HCT116 (cell line): ENCODE measurements around the gene RNF13. TPM values are rescaled to one million over a fixed set of nuclear protein-coding genes. Genes with fewer than 3 reads are reported as not detected.

ENCODE experiments used
- ATAC-seq: fragments of 200-7000 bp; cut with Tn5 transposase; 2 replicates; pipeline ENCODE4 v1.9.1; 2020; ENCODE audit warnings: mild to moderate bottlenecking, moderate library complexity
- BruUV-seq: library from RNA; stranded (reverse); fragments of 400-500 nt; replicated peaks from 2 replicates; lab custom pipeline; 2021; lab: Mats Ljungman, UMichigan
- CTCF ChIA-PET: fragments of 300-600 bp; sonication (Branson Sonifier 250); formaldehyde crosslinking; loops from one replicate; lab custom pipeline; 2021; ENCODE audit warnings: antibody characterized with exemption; lab: Charles Lee
- POLR2A ChIA-PET: fragments of 300-600, 350-600 bp; sonication (Branson Sonifier 250); formaldehyde crosslinking; loops from one replicate; lab custom pipeline; 2021; ENCODE audit warnings: antibody characterized with exemption; lab: Charles Lee
- RAD21 ChIA-PET, 2 experiments: fragments of 300-600 bp; sonication (Branson Sonifier 250); formaldehyde crosslinking; loops; one replicate each; lab custom pipeline; 2023; ENCODE audit warnings: low total read pairs in 2 of 2; ENCODE audit not compliant: uncharacterized antibody in 2 of 2, unreplicated experiment in 2 of 2, low non-redundant PET in 1 of 2; lab: Charles Lee
- DNase-seq: peaks from one replicate; pipeline ENCODE4 v3.0.0-alpha.2; 2010; ENCODE audit warnings: low read depth, low spot score
- H2AFZ ChIP-seq: fragments of 200-600 bp; shearing (Covaris generic), sonication (generic); 2 replicates; pipeline ENCODE4 v1.6.1; 2017; ENCODE audit warnings: low read depth, mixed run types, mixed read lengths, antibody characterized with exemption, low read length; ENCODE audit not compliant: poor library complexity, severe bottlenecking
- H3K27ac ChIP-seq: 2 replicates; pipeline ENCODE4 v1.5.1; 2012; ENCODE audit warnings: low read depth, low read length
- H3K27me3 ChIP-seq: fragments of 200-600 bp; sonication (generic); 2 replicates; pipeline ENCODE4 v1.6.1; 2016; ENCODE audit warnings: mixed run types, low read length, mixed read lengths; ENCODE audit not compliant: insufficient read depth
- H3K36me3 ChIP-seq, 2 experiments: fragments of 200-500 bp in 1 of 2; fragments of 200-600 bp in 1 of 2; sonication (Bioruptor generic) in 1 of 2; sonication (generic) in 1 of 2; 2 replicates each; pipeline versions ENCODE4 v1.5.1 to v1.6.1; 2014 to 2016; ENCODE audit warnings: low read length in 2 of 2, inconsistent platforms in 1 of 2, mixed read lengths in 1 of 2, mixed run types in 1 of 2; ENCODE audit not compliant: insufficient read depth in 2 of 2, control insufficient read depth in 1 of 2
- H3K4me1 ChIP-seq, 2 experiments: fragments of 200-600 bp in 1 of 2; sonication (generic) in 1 of 2; 2 replicates each; pipeline versions ENCODE4 v1.5.1 to v1.6.1; 2012 to 2017; ENCODE audit warnings: low read length in 2 of 2, inconsistent platforms in 1 of 2, mild to moderate bottlenecking in 1 of 2, mixed read lengths in 1 of 2, mixed run types in 1 of 2, moderate library complexity in 1 of 2; ENCODE audit not compliant: insufficient read depth in 2 of 2, control insufficient read depth in 1 of 2
- H3K4me2 ChIP-seq: fragments of 200-600 bp; sonication (generic); 2 replicates; pipeline ENCODE4 v1.6.1; 2017; ENCODE audit warnings: mixed run types, low read length, mixed read lengths
- H3K4me3 ChIP-seq, 2 experiments: fragments of 200-600 bp in 1 of 2; sonication (generic) in 1 of 2; replicated peaks in 1 of 2; 2 replicates each; pipeline ENCODE4 v1.5.1; 2011 to 2016; ENCODE audit warnings: low read length in 2 of 2, control low read depth in 1 of 2, low read depth in 1 of 2, mild to moderate bottlenecking in 1 of 2, mixed read lengths in 1 of 2, mixed run types in 1 of 2
- H3K79me2 ChIP-seq: fragments of 200-600 bp; sonication (generic); 2 replicates; pipeline ENCODE4 v1.6.1; 2017; ENCODE audit warnings: mild to moderate bottlenecking, mixed run types, low read length, moderate library complexity, mixed read lengths; ENCODE audit not compliant: insufficient read depth
- H3K9ac ChIP-seq: fragments of 200-600 bp; sonication (generic); 2 replicates; pipeline ENCODE4 v1.6.1; 2016; ENCODE audit warnings: low read length, mixed read lengths
- H3K9me2 ChIP-seq: fragments of 200-600 bp; sonication (generic), shearing (Covaris generic); 2 replicates; pipeline ENCODE4 v1.6.1; 2017; ENCODE audit warnings: mixed run types, mild to moderate bottlenecking, moderate library complexity; ENCODE audit not compliant: insufficient read depth
- H3K9me3 ChIP-seq, 2 experiments: fragments of 200-500 bp in 1 of 2; fragments of 200-600 bp in 1 of 2; sonication (Bioruptor generic) in 1 of 2; sonication (generic) in 1 of 2; 2 replicates each; pipeline ENCODE4 v1.6.1; 2014 to 2017; ENCODE audit warnings: low read length in 2 of 2, mixed read lengths in 2 of 2, inconsistent platforms in 1 of 2, low read depth in 1 of 2, mild to moderate bottlenecking in 1 of 2, mixed run types in 1 of 2, moderate library complexity in 1 of 2; ENCODE audit not compliant: control insufficient read depth in 1 of 2, insufficient read depth in 1 of 2
- H4K20me1 ChIP-seq: fragments of 200-600 bp; sonication (generic), shearing (Covaris generic); 2 replicates; pipeline ENCODE4 v1.6.1; 2017; ENCODE audit warnings: mixed run types, mild to moderate bottlenecking, moderate library complexity; ENCODE audit not compliant: insufficient read depth
- CEBPB ChIP-seq: IDR thresholded peaks from 2 replicates; pipeline ENCODE4 v1.6.1; 2012; ENCODE audit warnings: low read depth
- EZH2phosphoT487 ChIP-seq: fragments of 200-600 bp; IDR thresholded peaks from 2 replicates; pipeline ENCODE4 v1.6.1; 2018; ENCODE audit warnings: antibody characterized with exemption, borderline replicate concordance
- FOSL1 ChIP-seq: IDR thresholded peaks from 2 replicates; pipeline ENCODE4 v1.6.1; 2012; ENCODE audit warnings: low read depth
- REST ChIP-seq: IDR thresholded peaks from 2 replicates; pipeline ENCODE4 v1.6.1; 2012; ENCODE audit warnings: low read depth
- SP1 ChIP-seq: IDR thresholded peaks from 2 replicates; pipeline ENCODE4 v1.6.1; 2012; ENCODE audit warnings: low read depth
- ZBTB33 ChIP-seq: IDR thresholded peaks from 2 replicates; pipeline ENCODE4 v1.6.1; 2011; ENCODE audit warnings: mild to moderate bottlenecking, low read length, moderate library complexity; ENCODE audit not compliant: insufficient replicate concordance; ENCODE audit errors: extremely low read depth
- intact Hi-C: fragments of 100-400 bp; cut with micrococcal nuclease; formaldehyde crosslinking; loops from 2 replicates; pipeline ENCODE4 v1.10.0; 2022
- total RNA-seq: library from RNA; stranded (reverse); gene quantifications from one replicate; pipeline ENCODE4 v1.2.1, GENCODE V29; 2021; ENCODE audit not compliant: unreplicated experiment

RNF13 gene
- total RNA-seq, 1 experiment from 2014 or later = 39.9 TPM

- no peak for TF ChIP-seq REST
- no peak for TF ChIP-seq CEBPB
- TF ChIP-seq, all 23 proteins: peak for 0
Observed at GRCh38 chr3:149848238-149848637, 35.2 kb downstream of the RNF13 start (continued).

- RAD21 ChIA-PET = no interaction called here
Observed at GRCh38 chr3:149848688-149849087, 35.7 kb downstream of the RNF13 start.

More at GRCh38 chr3:149848688-149849087, 35.7 kb downstream of the RNF13 start:
- DNase-seq = no peak
- Histone ChIP-seq H3K36me3 (no peaks in the 10 kb centered on the region), H3K27ac (no peak overlapping the region), H3K9me2 (no peaks in the 10 kb centered on the region), H3K79me2 (peaks cover 26% of the 10 kb centered on the region), H3K4me1 (no peaks in the 10 kb centered on the region), H3K27me3 (no peaks in the 10 kb centered on the region), H3K4me3 (no peak overlapping the region), H2AFZ (no peak overlapping the region), H3K4me2 (no peak overlapping the region), H3K9me3 (no peaks in the 10 kb centered on the region), H4K20me1 (no peaks in the 10 kb centered on the region; the same call in 1 of the 2 replicates), H3K9ac (no peak overlapping the region)
- no peak for ATAC-seq
- ChIA-PET POLR2A (no interaction called here), CTCF (no interaction called here)
- TF ChIP-seq FOSL1 = no peak
- no peak for TF ChIP-seq ZBTB33
- no peak for TF ChIP-seq EZH2phosphoT487
- TF ChIP-seq SP1 = no peak
- intact Hi-C loops = no loop called here
- BruUV-seq = no TSS peak
